PC-3 (cell line): ENCODE results near the gene FUT2. TPM values are rescaled to one million over a fixed set of nuclear protein-coding genes. Genes with fewer than 3 reads are reported as not detected.

Experiments
- ATAC-seq: fragments of 200-7000 bp; cut with Tn5 transposase; 2 replicates; pipeline ENCODE4 v1.9.1; 2020; ENCODE audit warnings: mild to moderate bottlenecking, moderate library complexity
- BruUV-seq: library from RNA; stranded (reverse); fragments of 400-500 nt; replicated peaks from 2 replicates; lab custom pipeline; 2021; lab: Mats Ljungman, UMichigan
- CTCF ChIA-PET: fragments of 300-600 bp; sonication (Branson Sonifier 250); formaldehyde crosslinking; loops from one replicate; lab custom pipeline; 2022; ENCODE audit warnings: antibody characterized with exemption; lab: Charles Lee
- POLR2A ChIA-PET: fragments of 300-600 bp; sonication (Branson Sonifier 250); formaldehyde crosslinking; loops from one replicate; lab custom pipeline; 2022; ENCODE audit warnings: antibody characterized with exemption; ENCODE audit not compliant: unreplicated experiment; lab: Charles Lee
- DNase-seq: peaks from one replicate; pipeline ENCODE4 v3.0.0-alpha.2; 2015
- H2AFZ ChIP-seq: fragments of 300-600 bp; sonication (generic); 2 replicates; pipeline ENCODE4 v1.6.0; 2016; ENCODE audit warnings: antibody characterized with exemption, low read length
- H3F3A ChIP-seq: fragments of 300-600 bp; sonication (generic); one replicate; pipeline ENCODE4 v1.6.0; 2017; ENCODE audit warnings: antibody characterized with exemption, low read length, control low read depth, mild to moderate bottlenecking; ENCODE audit not compliant: unreplicated experiment
- H3K27ac ChIP-seq: fragments of 300-600 bp; sonication (generic); 2 replicates; pipeline ENCODE4 v1.5.1; 2016; ENCODE audit warnings: mild to moderate bottlenecking, low read length
- H3K27me3 ChIP-seq: fragments of 300-600 bp; sonication (generic); 2 replicates; pipeline ENCODE4 v1.6.1; 2016; ENCODE audit warnings: low read length, mixed read lengths
- H3K36me3 ChIP-seq: fragments of 300-600 bp; sonication (generic); 2 replicates; pipeline ENCODE4 v1.6.1; 2016; ENCODE audit warnings: low read depth, mixed run types, low read length, mixed read lengths
- H3K4me1 ChIP-seq: fragments of 300-600 bp; sonication (generic); 2 replicates; pipeline ENCODE4 v1.5.1; 2016; ENCODE audit warnings: low read length; ENCODE audit not compliant: insufficient read depth
- H3K4me2 ChIP-seq: fragments of 300-600 bp; sonication (generic); 2 replicates; pipeline ENCODE4 v1.6.0; 2016; ENCODE audit warnings: low read length
- H3K4me3 ChIP-seq: fragments of 300-600 bp; sonication (generic); 2 replicates; pipeline ENCODE4 v1.5.1; 2016; ENCODE audit warnings: mild to moderate bottlenecking, low read length, mixed read lengths
- H3K79me2 ChIP-seq: fragments of 300-600 bp; sonication (generic); 2 replicates; pipeline ENCODE4 v1.6.1; 2017; ENCODE audit warnings: low read length, mixed read lengths
- H3K9ac ChIP-seq: fragments of 300-600 bp; sonication (generic); 2 replicates; pipeline ENCODE4 v1.6.0; 2016; ENCODE audit warnings: mild to moderate bottlenecking, low read length
- H3K9me2 ChIP-seq: fragments of 300-600 bp; sonication (generic); replicated peaks from 2 replicates; pipeline ENCODE4 v1.6.1; 2016; ENCODE audit warnings: mixed run types, low read length, mixed read lengths
- H3K9me3 ChIP-seq: fragments of 300-600 bp; sonication (generic); 2 replicates; pipeline ENCODE4 v1.6.1; 2016; ENCODE audit warnings: low read length, mixed read lengths
- H4K20me1 ChIP-seq: fragments of 300-600 bp; sonication (generic); 2 replicates; pipeline ENCODE4 v1.6.1; 2016; ENCODE audit warnings: low read length, mixed read lengths
- EZH2 ChIP-seq: fragments of 300-600 bp; sonication (generic); IDR thresholded peaks from one replicate; pipeline ENCODE4 v1.6.1; 2017; ENCODE audit warnings: antibody characterized with exemption, mild to moderate bottlenecking, low read length; ENCODE audit not compliant: unreplicated experiment
- EZH2phosphoT487 ChIP-seq: fragments of 300-600 bp; sonication (generic); IDR thresholded peaks from 2 replicates; pipeline ENCODE4 v1.6.1; 2018; ENCODE audit warnings: mild to moderate bottlenecking, antibody characterized with exemption, low read length, borderline replicate concordance
- intact Hi-C: fragments of 100-400 bp; cut with micrococcal nuclease; formaldehyde crosslinking; loops from 2 replicates; pipeline ENCODE4 v1.9.0; 2023
- total RNA-seq: library from RNA; depleted of rRNA; stranded (reverse); fragments of >200 nt; gene quantifications from 2 replicates; pipeline ENCODE4 v1.2.3, GENCODE V29; 2014
- TF ChIP-seq, protein P1 (sequence below): fragments of 300-600 bp; sonication (generic); conservative IDR thresholded peaks from 2 replicates; pipeline ENCODE4 v1.5.1; 2017; ENCODE audit warnings: antibody characterized with exemption, low read depth, mild to moderate bottlenecking, low read length

The FUT2 gene
- total RNA-seq, 1 experiment from 2014 or later = 0.69 TPM

GRCh38 chr19:48742096-48742495, 46.3 kb downstream of the FUT2 start:
- Histone ChIP-seq H3K27me3 (no peaks in the 10 kb centered on the region), H3F3A (no peaks in the 10 kb centered on the region), H3K9ac (no peak overlapping the region), H2AFZ (no peak overlapping the region), H3K4me1 (no peaks in the 10 kb centered on the region; the same call in 1 of the 2 replicates), H3K79me2 (no peaks in the 10 kb centered on the region), H3K9me3 (no peaks in the 10 kb centered on the region), H3K27ac (no peak overlapping the region), H3K36me3 (no peaks in the 10 kb centered on the region), H3K4me3 (no peak overlapping the region), H4K20me1 (no peaks in the 10 kb centered on the region), H3K4me2 (no peak overlapping the region), H3K9me2 (no peaks in the 10 kb centered on the region)
- no TSS peak for BruUV-seq
- no peak for ATAC-seq
- CTCF ChIA-PET = no interaction called here
- no peak for TF ChIP-seq EZH2
- TF ChIP-seq, protein P1, sequence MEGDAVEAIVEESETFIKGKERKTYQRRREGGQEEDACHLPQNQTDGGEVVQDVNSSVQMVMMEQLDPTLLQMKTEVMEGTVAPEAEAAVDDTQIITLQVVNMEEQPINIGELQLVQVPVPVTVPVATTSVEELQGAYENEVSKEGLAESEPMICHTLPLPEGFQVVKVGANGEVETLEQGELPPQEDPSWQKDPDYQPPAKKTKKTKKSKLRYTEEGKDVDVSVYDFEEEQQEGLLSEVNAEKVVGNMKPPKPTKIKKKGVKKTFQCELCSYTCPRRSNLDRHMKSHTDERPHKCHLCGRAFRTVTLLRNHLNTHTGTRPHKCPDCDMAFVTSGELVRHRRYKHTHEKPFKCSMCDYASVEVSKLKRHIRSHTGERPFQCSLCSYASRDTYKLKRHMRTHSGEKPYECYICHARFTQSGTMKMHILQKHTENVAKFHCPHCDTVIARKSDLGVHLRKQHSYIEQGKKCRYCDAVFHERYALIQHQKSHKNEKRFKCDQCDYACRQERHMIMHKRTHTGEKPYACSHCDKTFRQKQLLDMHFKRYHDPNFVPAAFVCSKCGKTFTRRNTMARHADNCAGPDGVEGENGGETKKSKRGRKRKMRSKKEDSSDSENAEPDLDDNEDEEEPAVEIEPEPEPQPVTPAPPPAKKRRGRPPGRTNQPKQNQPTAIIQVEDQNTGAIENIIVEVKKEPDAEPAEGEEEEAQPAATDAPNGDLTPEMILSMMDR = no peak
- TF ChIP-seq EZH2phosphoT487 = no peak
- DNase-seq = no peak
- intact Hi-C loops = no loop called here
- POLR2A ChIA-PET = no interaction called here

- H3K27ac ChIP-seq = no peak overlapping the region
- no peaks in the 10 kb centered on the region; the same call in 1 of the 2 replicates for H3K36me3 ChIP-seq
- ChIA-PET POLR2A (interaction anchor here (0.6 kb wide), 1 partner anchor 36 kb away, joined by 3 read pairs; no protein-coding TSS in a partner anchor), CTCF (no interaction called here)
- no peaks in the 10 kb centered on the region for H3K27me3 ChIP-seq
- TF ChIP-seq EZH2 (no peak), EZH2phosphoT487 (no peak)
- peaks cover 10% of the 10 kb centered on the region for H3K79me2 ChIP-seq
- no peak overlapping the region for H3K4me2 ChIP-seq
- no peaks in the 10 kb centered on the region for H4K20me1 ChIP-seq
- H3K9me3 ChIP-seq = no peaks in the 10 kb centered on the region
- no TSS peak for BruUV-seq
- H3K4me1 ChIP-seq = no peaks in the 10 kb centered on the region
- no peak overlapping the region for H2AFZ ChIP-seq
- intact Hi-C loops = no loop called here
- no peaks in the 10 kb centered on the region for H3F3A ChIP-seq
- ATAC-seq (peak; percentile 78), DNase-seq (peak; percentile 63)
- no peak overlapping the region for H3K9ac ChIP-seq
- no peak overlapping the region for H3K4me3 ChIP-seq
- no peaks in the 10 kb centered on the region for H3K9me2 ChIP-seq
Observed at GRCh38 chr19:48745208-48745995, 49.6 kb downstream of the FUT2 start.

GRCh38 chr19:48746110-48746509, 50.3 kb downstream of the FUT2 start:
- H3K79me2 ChIP-seq = peaks cover 17% of the 10 kb centered on the region
- H3K4me2 ChIP-seq = no peak overlapping the region
- no peaks in the 10 kb centered on the region; the same call in 1 of the 2 replicates for H3K36me3 ChIP-seq
- intact Hi-C loops = no loop called here
- no peaks in the 10 kb centered on the region for H3F3A ChIP-seq
- DNase-seq (no peak), ATAC-seq (no peak)
- no peaks in the 10 kb centered on the region for H3K9me2 ChIP-seq
- H3K4me1 ChIP-seq = no peaks in the 10 kb centered on the region
- no peak overlapping the region for H3K27ac ChIP-seq
- no peak overlapping the region for H2AFZ ChIP-seq
- H4K20me1 ChIP-seq = no peaks in the 10 kb centered on the region
- POLR2A ChIA-PET = no interaction called here
- CTCF ChIA-PET = no interaction called here
- TF ChIP-seq, protein P1 = no peak
- TF ChIP-seq EZH2phosphoT487 (no peak), EZH2 (no peak)
- H3K9ac ChIP-seq = no peak overlapping the region
- BruUV-seq = no TSS peak
- H3K9me3 ChIP-seq = no peaks in the 10 kb centered on the region
- H3K27me3 ChIP-seq = no peaks in the 10 kb centered on the region
- no peak overlapping the region for H3K4me3 ChIP-seq
